Prostate gland (tissue), 2 donors: ENCODE data around the gene RAP1GAP. TPM values are rescaled to one million over a fixed set of nuclear protein-coding genes. Genes with fewer than 3 reads are reported as not detected.

ENCODE experiments used
- DNase-seq: peaks from one replicate; pipeline ENCODE4 v3.0.0-alpha.2; 2019; ENCODE audit warnings: low spot score
- H3K27ac ChIP-seq, 2 donors: fragments of 200-600 bp; sonication (generic); 2 replicates each; pipeline ENCODE4 v1.5.1; 2017 to 2019
- H3K27me3 ChIP-seq: fragments of 200-600 bp; sonication (generic); replicated peaks from 2 replicates; pipeline ENCODE4 v1.5.1; 2019; ENCODE audit not compliant: insufficient read depth
- H3K36me3 ChIP-seq, 2 donors: fragments of 200-600 bp; sonication (generic); 1 replicate in 1 of 2; 2 replicates in 1 of 2; pipeline versions ENCODE4 v1.5.1 to v1.8.1; 2017 to 2019
- H3K4me1 ChIP-seq: fragments of 200-600 bp; sonication (generic); replicated peaks from 2 replicates; pipeline ENCODE4 v1.5.1; 2019
- H3K4me3 ChIP-seq, 2 donors: fragments of 200-600 bp; sonication (generic); 2 replicates each; pipeline ENCODE4 v1.5.1; 2017 to 2019
- H3K9me3 ChIP-seq: fragments of 200-600 bp; sonication (generic); 2 replicates; pipeline ENCODE4 v1.5.1; 2017
- CTCF ChIP-seq, 4 experiments: fragments of 200-600 bp in 2 of 4; fragments of 450-650 bp in 2 of 4; sonication (generic) in 2 of 4; IDR thresholded peaks; 1 replicate in 3 of 4; 2 replicates in 1 of 4; pipeline ENCODE4 v1.5.1; 2016 to 2019; ENCODE audit warnings: antibody characterized with exemption in 4 of 4, mild to moderate bottlenecking in 2 of 4, moderate library complexity in 2 of 4
- POLR2A ChIP-seq: fragments of 450-650 bp; IDR thresholded peaks from one replicate; pipeline ENCODE4 v1.6.1; 2016; ENCODE audit warnings: antibody characterized with exemption, mild to moderate bottlenecking
- POLR2AphosphoS5 ChIP-seq: sonication (generic); formaldehyde crosslinking; IDR thresholded peaks from one replicate; pipeline ENCODE4 v1.6.1; 2017; ENCODE audit warnings: antibody characterized with exemption
- WGBS: methylation state at CpG from one replicate; pipeline ENCODE4 v1.1.5; 2018; 5-methylcytosine and 5-hydroxymethylcytosine counted together
- intact Hi-C: fragments of 100-400 bp; cut with DNase I; formaldehyde crosslinking; loops from one replicate; pipeline ENCODE4 v1.14.2; 2022
- total RNA-seq, 2 donors: library from RNA; depleted of rRNA; stranded (reverse); fragments of >200 nt; gene quantifications; one replicate each; pipeline ENCODE4 v1.1.0, GENCODE V29; 2016

Gene RAP1GAP
- total RNA-seq, 2 donors from 2014 or later: 22.9 to 36.1 TPM

GRCh38 chr1:21702780-21703179 lies 33.6 kb upstream of the RAP1GAP start:
- Histone ChIP-seq H3K27me3 (no peaks in the 10 kb centered on the region), H3K4me1 (no peaks in the 10 kb centered on the region), H3K27ac (no peak overlapping the region), H3K4me3 (no peak overlapping the region), H3K36me3 (peaks cover 0 to 2% of the 10 kb centered on the region in 2 donors), H3K9me3 (no peaks in the 10 kb centered on the region)
- TF ChIP-seq CTCF (IDR thresholded peaks at IDR 0.05) (no peak), POLR2AphosphoS5 (no peak), POLR2A (no peak)
- WGBS: 96% methylated on average over 4 of the region's 4 CpGs
- no peak for DNase-seq
- intact Hi-C loops: no loop called here

DNA sequence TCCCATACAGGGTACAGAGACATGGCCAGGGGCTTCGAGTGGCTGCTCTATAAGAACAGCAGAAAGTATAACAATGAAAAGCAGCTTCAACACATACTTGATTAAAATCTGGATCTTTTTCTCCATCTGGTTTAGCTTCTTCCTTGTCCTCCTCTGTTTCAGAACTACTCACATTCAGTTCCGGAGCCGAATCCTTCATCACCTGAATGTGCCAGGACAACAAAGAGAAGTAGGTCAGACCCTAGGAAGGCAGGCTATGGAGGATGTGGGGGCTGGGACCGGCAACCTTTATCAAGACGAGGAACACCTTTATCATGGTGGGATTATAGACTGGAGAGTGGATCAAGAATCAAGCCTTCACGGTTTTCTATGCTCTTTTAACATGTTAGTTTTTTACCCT lies 32.2 kb upstream of the RAP1GAP start:
- Histone ChIP-seq H3K36me3 (peaks cover 0 to 2% of the 10 kb centered on the region in 2 donors), H3K27ac (no peak overlapping the region), H3K4me3 (no peak overlapping the region), H3K9me3 (no peaks in the 10 kb centered on the region), H3K27me3 (no peaks in the 10 kb centered on the region), H3K4me1 (no peaks in the 10 kb centered on the region)
- intact Hi-C loops: no loop called here
- WGBS: 92% methylated on average over 6 of the region's 6 CpGs
- DNase-seq: no peak
- TF ChIP-seq POLR2A (no peak), CTCF (IDR thresholded peaks at IDR 0.05) (no peak), POLR2AphosphoS5 (no peak)

GRCh38 chr1:21700094-21700493 lies 30.9 kb upstream of the RAP1GAP start:
- H3K4me1 ChIP-seq: no peaks in the 10 kb centered on the region
- no peak for DNase-seq
- TF ChIP-seq POLR2AphosphoS5 (no peak), CTCF (IDR thresholded peaks at IDR 0.05) (no peak), POLR2A (no peak)
- H3K27ac ChIP-seq: no peak overlapping the region
- no peaks in the 10 kb centered on the region for H3K9me3 ChIP-seq
- no peaks in the 10 kb centered on the region for H3K27me3 ChIP-seq
- no peak overlapping the region for H3K4me3 ChIP-seq
- 78% methylated on average over 4 of the region's 4 CpGs for WGBS
- intact Hi-C loops: no loop called here
- H3K36me3 ChIP-seq: peaks cover 0 to 2% of the 10 kb centered on the region in 2 donors

DNA sequence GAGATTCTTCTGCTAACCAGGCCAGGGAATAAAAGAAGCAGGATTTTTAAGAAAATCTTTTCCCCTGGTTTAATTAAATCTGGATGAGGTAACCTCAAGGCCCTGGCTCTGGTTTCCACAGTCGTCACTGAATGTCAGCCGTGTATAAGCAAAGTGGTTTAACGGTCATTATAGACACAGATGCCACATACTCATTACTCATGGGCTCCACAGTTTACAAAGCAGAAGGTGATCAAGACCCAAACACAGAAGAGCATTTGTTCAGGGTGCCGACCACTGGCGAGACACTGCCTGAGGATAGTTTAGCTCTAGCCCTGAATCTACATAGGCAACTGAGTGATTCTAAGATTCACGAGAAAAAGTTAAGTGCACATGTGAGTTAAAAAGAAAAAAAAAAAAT lies 27.8 kb upstream of the RAP1GAP start:
- TF ChIP-seq POLR2A (no peak), CTCF (IDR thresholded peaks at IDR 0.05) (no peak)
- no peak overlapping the region for H3K4me3 ChIP-seq
- peaks cover 0 to 6% of the 10 kb centered on the region in 2 donors for H3K36me3 ChIP-seq
- no peaks in the 10 kb centered on the region for H3K4me1 ChIP-seq
- no peaks in the 10 kb centered on the region for H3K9me3 ChIP-seq
- DNase-seq: no peak
- intact Hi-C loops: no loop called here
- H3K27ac ChIP-seq: no peak overlapping the region
- H3K27me3 ChIP-seq: no peaks in the 10 kb centered on the region
- WGBS: 87% methylated on average over 6 of the region's 6 CpGs

GRCh38 chr1:21693732-21694131 lies 24.6 kb upstream of the RAP1GAP start:
- intact Hi-C loops: no loop called here
- no peaks in the 10 kb centered on the region for H3K4me1 ChIP-seq
- H3K27ac ChIP-seq: no peak overlapping the region
- peaks cover 0 to 6% of the 10 kb centered on the region in 2 donors for H3K36me3 ChIP-seq
- no peak for DNase-seq
- H3K4me3 ChIP-seq: no peak overlapping the region
- H3K9me3 ChIP-seq: no peaks in the 10 kb centered on the region
- TF ChIP-seq POLR2AphosphoS5 (no peak), CTCF (IDR thresholded peaks at IDR 0.05) (no peak), POLR2A (no peak)
- H3K27me3 ChIP-seq: no peaks in the 10 kb centered on the region
